Measurements from ENCODE around the gene APBA2.

GRCh38 chr15:28896951-28897350 is 11.2 kb downstream of the APBA2 start:
- TF ChIP-seq CTCF (IDR thresholded peaks at IDR 0.05) (no peak), POLR2A (IDR thresholded peaks at IDR 0.05; ENCODE audit: low read depth) (no peak)
